HG03342 (cell line): ENCODE results near the gene P2RX4.
"Not testable (repeated sequence)": the region's sequence is repeated elsewhere in the genome, so short reads cannot be mapped to it uniquely, and the experiment has no call there.

Experiments
- ATAC-seq: cut with Tn5 transposase; IDR thresholded peaks from one replicate; pipeline ENCODE4 v1.9.1; 2021; ENCODE audit warnings: mild to moderate bottlenecking, moderate library complexity; ENCODE audit not compliant: unreplicated experiment

P2RX4 gene

GRCh38 chr12:121218588-121219352, 8.8 kb downstream of the P2RX4 start:
- ATAC-seq: no peak

- ATAC-seq: no peak
These were observed 9.5 kb downstream of the P2RX4 start for GRCh38 chr12:121219353-121219986.

- no peak for ATAC-seq
These were observed 12.9 kb downstream of the P2RX4 start for GRCh38 chr12:121222847-121223246.

- no peak for ATAC-seq
These were observed 13.7 kb downstream of the P2RX4 start for GRCh38 chr12:121223292-121224285.

GRCh38 chr12:121224591-121224990, 14.7 kb downstream of the P2RX4 start:
- ATAC-seq: no peak

- no peak for ATAC-seq
These were observed 16.5 kb downstream of the P2RX4 start for GRCh38 chr12:121226399-121226798.

GRCh38 chr12:121226871-121227270, 16.9 kb downstream of the P2RX4 start:
- not testable (repeated sequence) for ATAC-seq

- peak; percentile 65 for ATAC-seq
These were observed 17.4 kb downstream of the P2RX4 start for GRCh38 chr12:121227294-121227693.

- no peak for ATAC-seq
These were observed 19.2 kb downstream of the P2RX4 start for GRCh38 chr12:121228919-121229665.

GRCh38 chr12:121229826-121230537, 20.1 kb downstream of the P2RX4 start:
- ATAC-seq: not testable (repeated sequence)

GRCh38 chr12:121230538-121230907, 20.6 kb downstream of the P2RX4 start:
- ATAC-seq: no peak

GRCh38 chr12:121232163-121232562, 22.2 kb downstream of the P2RX4 start:
- ATAC-seq: no peak

GRCh38 chr12:121232977-121233627, 23.2 kb downstream of the P2RX4 start:
- no peak for ATAC-seq

GRCh38 chr12:121233628-121234020, 23.7 kb downstream of the P2RX4 start:
- ATAC-seq: no peak

- no peak for ATAC-seq
These were observed 26.8 kb downstream of the P2RX4 start for GRCh38 chr12:121236776-121237175.

- ATAC-seq: no peak
These were observed 27.5 kb downstream of the P2RX4 start for GRCh38 chr12:121237415-121237814.

GRCh38 chr12:121238086-121238485, 28.2 kb downstream of the P2RX4 start:
- no peak for ATAC-seq

GRCh38 chr12:121238604-121239350, 28.8 kb downstream of the P2RX4 start:
- no peak for ATAC-seq
